AG09309 (cell line): ENCODE results near the gene OR4K1.

Experiments used
- DNase-seq: peaks from one replicate; pipeline ENCODE4 v3.0.0-alpha.2; 2010; ENCODE audit warnings: low read depth
- H3K4me3 ChIP-seq: 2 replicates; pipeline ENCODE4 v1.5.1; 2011; ENCODE audit warnings: mild to moderate bottlenecking, low read depth, low read length, moderate library complexity; ENCODE audit not compliant: control insufficient read depth
- CTCF ChIP-seq: IDR thresholded peaks from 2 replicates; pipeline ENCODE4 v1.5.1; 2011; ENCODE audit warnings: mild to moderate bottlenecking, low read depth, low read length, inconsistent platforms; ENCODE audit not compliant: insufficient read depth, control insufficient read depth; ENCODE audit errors: missing control alignments

OR4K1 gene

GRCh38 chr14:19974844-19975243 lies 44.1 kb downstream of the OR4K1 start:
- TF ChIP-seq CTCF = no peak
- no peak overlapping the region for H3K4me3 ChIP-seq
- DNase-seq = no peak

- no peak within 1 kb of the TSS for H3K4me3 ChIP-seq
- no peak for TF ChIP-seq CTCF
- DNase-seq = no peak
These were observed 44.6 kb downstream of the OR4K1 start, which contains the start of gene OR4K15 for GRCh38 chr14:19975291-19975690. Gene OR4K15 (plus strand): TSS chr14:19975591. CDS start chr14:19975591, 0 bp downstream.
